CD4-positive, alpha-beta T cell treated with Interferon gamma for 1 hour (primary cell): ENCODE results near the gene ASCL3.
"Not testable (repeated sequence)": the region's sequence is repeated elsewhere in the genome, so short reads cannot be mapped to it uniquely, and the experiment has no call there.

Experiments used
- DNase-seq: peaks from one replicate; pipeline ENCODE4 v3.0.0-alpha.2; 2020

ASCL3 gene

DNA sequence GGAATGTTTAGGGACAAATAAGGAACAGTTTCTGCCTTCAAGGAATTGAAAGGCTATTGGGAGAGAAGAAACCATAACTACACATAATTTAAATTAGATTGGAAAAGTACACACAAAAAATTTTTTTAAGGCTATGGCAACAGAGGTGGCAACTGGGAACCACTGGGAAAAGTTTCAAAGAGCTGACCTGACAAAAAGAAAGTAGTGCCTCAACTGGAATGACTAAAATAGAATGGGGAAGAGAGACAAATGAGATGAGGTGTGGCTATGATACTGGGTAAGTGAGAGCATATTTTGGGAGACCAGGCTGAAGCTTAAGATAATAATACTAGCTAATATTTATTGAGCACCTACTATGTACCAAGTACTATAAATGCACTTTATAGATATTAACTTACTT, 34.7 kb downstream of the ASCL3 start:
- DNase-seq = no peak

DNA sequence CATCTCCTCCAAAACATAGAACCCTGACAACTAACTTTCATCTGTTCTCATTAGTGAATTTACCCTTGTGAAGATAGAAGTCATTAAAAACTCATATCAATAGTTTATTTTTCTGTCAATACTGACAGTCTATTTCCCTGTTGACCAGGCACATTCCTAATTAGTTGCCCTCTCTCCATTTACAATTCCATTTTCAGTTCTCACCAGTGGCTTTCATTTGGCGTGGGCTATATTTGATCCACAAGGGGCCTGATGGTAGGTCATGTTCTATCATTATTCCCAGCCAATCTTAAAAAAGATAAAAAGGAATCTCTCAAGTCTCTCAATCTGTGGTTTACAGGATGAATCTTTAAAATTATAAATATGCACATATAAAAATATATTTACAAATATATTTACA, 35.7 kb downstream of the ASCL3 start:
- no peak for DNase-seq

DNA sequence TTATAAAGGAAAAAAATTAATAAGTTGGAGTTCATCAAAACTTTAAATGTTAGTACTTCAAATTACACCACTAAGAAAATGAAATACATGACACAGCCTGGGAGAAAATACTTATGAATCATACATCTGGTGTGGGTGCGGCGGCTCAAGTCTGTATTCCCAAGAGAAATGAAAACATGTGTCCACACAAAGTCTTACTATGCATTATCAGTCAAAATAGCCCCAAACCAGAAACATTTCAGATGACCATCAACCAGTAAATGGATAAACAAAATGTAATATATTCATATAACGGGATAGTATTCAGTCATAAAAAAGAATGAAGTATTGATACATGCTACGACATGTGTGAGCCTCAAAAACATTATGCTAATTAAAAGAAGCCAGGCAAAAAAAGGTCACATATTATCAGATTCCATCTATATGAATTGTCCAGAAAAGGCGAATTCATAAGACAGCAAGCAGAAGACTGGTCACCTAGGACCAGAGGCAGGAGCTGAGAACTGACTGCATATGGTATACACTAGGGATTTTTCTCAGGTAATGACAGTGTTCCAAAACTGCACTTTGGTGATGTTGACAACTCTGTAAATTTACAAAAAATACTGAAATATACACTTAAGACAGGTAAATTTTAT, 37.2 kb downstream of the ASCL3 start:
- no peak for DNase-seq

DNA sequence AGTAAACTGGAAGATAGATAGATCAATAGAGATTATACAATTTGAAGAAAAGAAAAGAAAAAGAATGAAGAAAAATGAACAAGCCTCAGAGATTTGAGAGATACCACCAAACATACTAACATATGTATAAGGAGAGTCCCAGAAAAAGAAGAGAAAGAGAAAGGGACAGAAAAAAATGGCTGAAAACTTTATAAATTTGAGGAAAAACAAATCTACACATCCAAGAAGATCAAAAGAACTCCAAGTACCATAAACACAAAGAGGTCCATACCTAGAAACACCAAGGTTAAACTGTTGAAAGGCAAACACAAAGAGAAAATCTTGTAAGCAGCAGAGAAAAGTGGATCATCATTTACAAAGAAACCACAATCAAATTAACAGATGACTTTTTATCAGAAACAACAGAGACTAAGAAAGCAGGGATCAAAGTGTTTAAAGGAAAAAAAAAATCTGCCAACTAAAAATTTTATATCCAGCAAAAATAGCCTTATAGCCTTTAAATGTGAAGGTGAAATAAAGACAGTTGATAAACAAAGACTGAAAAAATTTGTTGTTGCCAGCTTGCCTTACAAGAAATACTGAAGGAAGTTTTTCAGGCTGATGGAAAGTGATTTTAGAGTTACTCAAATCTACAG, 43.6 kb downstream of the ASCL3 start:
- no peak for DNase-seq

DNA sequence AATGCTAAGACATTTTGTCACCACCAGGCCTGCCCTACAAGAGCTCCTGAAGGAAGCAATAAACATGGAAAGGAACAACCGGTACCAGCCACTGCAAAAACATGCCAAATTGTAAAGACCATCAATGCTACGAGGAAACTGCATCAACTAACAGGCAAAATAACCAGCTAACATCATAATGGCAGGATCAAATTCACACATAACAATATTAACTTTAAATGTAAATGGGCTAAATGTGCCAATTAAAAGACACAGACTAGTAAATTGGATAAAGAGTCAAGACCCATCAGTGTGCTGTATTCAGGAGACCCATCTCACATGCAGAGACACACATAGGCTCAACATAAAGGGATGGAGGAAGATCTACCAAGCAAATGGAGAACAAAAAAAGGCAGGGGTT, 51.6 kb downstream of the ASCL3 start:
- not testable (repeated sequence) for DNase-seq
